B cell (primary cell): ENCODE measurements around the gene RPS5. TPM values are rescaled to one million over a fixed set of nuclear protein-coding genes. Genes with fewer than 3 reads are reported as not detected.
A peak's percentile ranks its signal among the peaks of the same experiment; 100 is the strongest.

Source experiments
- ATAC-seq: fragments of 200-7000 bp; cut with Tn5 transposase; one replicate; pipeline ENCODE4 v1.10.0; 2021; ENCODE audit warnings: low read depth, mild to moderate bottlenecking, moderate number of reproducible peaks, moderate library complexity
- CTCF ChIA-PET: fragments of 350-600 bp; sonication (Branson Sonifier 250); formaldehyde crosslinking; loops from one replicate; lab custom pipeline; 2021; ENCODE audit warnings: antibody characterized with exemption, inconsistent platforms; lab: Charles Lee
- POLR2A ChIA-PET: fragments of 350-600 bp; sonication (Branson Sonifier 250); formaldehyde crosslinking; loops from one replicate; lab custom pipeline; 2021; ENCODE audit warnings: antibody characterized with exemption; lab: Charles Lee
- DNase-seq: peaks from one replicate; pipeline ENCODE4 v3.0.0; 2013
- H2AFZ ChIP-seq: 2 replicates; pipeline ENCODE4 v1.6.1; 2012; ENCODE audit warnings: mild to moderate bottlenecking, low read depth, low read length; ENCODE audit not compliant: insufficient read depth, poor library complexity, severe bottlenecking
- H3K27ac ChIP-seq, 2 donors: 1 replicate in 1 of 2; 2 replicates in 1 of 2; pipeline ENCODE4 v1.5.1; 2012 to 2013; ENCODE audit warnings: low read length in 2 of 2, mild to moderate bottlenecking in 2 of 2, moderate library complexity in 1 of 2
- H3K27me3 ChIP-seq, 4 experiments: fragments of 200-600 bp in 1 of 4; sonication (generic) in 1 of 4; replicated peaks in 1 of 4; 1 replicate in 2 of 4; 2 replicates in 2 of 4; pipeline versions ENCODE4 v1.6.1 to v1.7.0; 2013 to 2016; ENCODE audit warnings: low read length in 3 of 4, mild to moderate bottlenecking in 2 of 4, mixed read lengths in 1 of 4, moderate library complexity in 1 of 4; ENCODE audit not compliant: insufficient read depth in 4 of 4, control insufficient read depth in 3 of 4; ENCODE audit errors: control extremely low read depth in 1 of 4
- H3K36me3 ChIP-seq, 2 experiments: replicated peaks in 1 of 2; 1 replicate in 1 of 2; 2 replicates in 1 of 2; pipeline versions ENCODE4 v1.6.1 to v1.7.1; 2013; ENCODE audit warnings: low read length in 1 of 2; ENCODE audit not compliant: insufficient read depth in 2 of 2, control insufficient read depth in 1 of 2; ENCODE audit errors: control extremely low read depth in 1 of 2, extremely low read depth in 1 of 2
- H3K4me1 ChIP-seq, 2 donors: fragments of 200-600 bp in 1 of 2; sonication (generic) in 1 of 2; 1 replicate in 1 of 2; 2 replicates in 1 of 2; pipeline versions ENCODE4 v1.5.1 to v1.6.1; 2013 to 2017; ENCODE audit warnings: low read length in 2 of 2; ENCODE audit not compliant: control insufficient read depth in 2 of 2, insufficient read depth in 2 of 2
- H3K4me2 ChIP-seq: replicated peaks from 2 replicates; pipeline ENCODE3; 2012; ENCODE audit warnings: mild to moderate bottlenecking, low read depth, low read length; ENCODE audit not compliant: poor library complexity, severe bottlenecking
- H3K4me3 ChIP-seq, 5 experiments: fragments of 200-600 bp in 1 of 5; sonication (generic) in 1 of 5; 1 replicate in 3 of 5; 2 replicates in 2 of 5; pipeline versions ENCODE4 v1.5.1 to v1.7.0; 2011 to 2016; ENCODE audit warnings: low read length in 4 of 5, mild to moderate bottlenecking in 4 of 5, low read depth in 2 of 5, control low read depth in 1 of 5, moderate library complexity in 1 of 5; ENCODE audit not compliant: insufficient read depth in 1 of 5; ENCODE audit errors: control extremely low read depth in 1 of 5, extremely low read depth in 1 of 5
- H3K79me2 ChIP-seq: fragments of 200-600 bp; sonication (generic); one replicate; pipeline ENCODE4 v1.6.0; 2016; ENCODE audit warnings: low read length; ENCODE audit not compliant: control insufficient read depth, insufficient read depth
- H3K9ac ChIP-seq: fragments of 200-600 bp; sonication (generic); 2 replicates; pipeline ENCODE4 v1.6.1; 2017; ENCODE audit warnings: mild to moderate bottlenecking, low read length, moderate library complexity
- H3K9me3 ChIP-seq, 3 donors: one replicate each; pipeline versions ENCODE4 v1.6.1 to v1.7.1; 2013; ENCODE audit warnings: low read length in 2 of 3; ENCODE audit not compliant: control insufficient read depth in 2 of 3, insufficient read depth in 1 of 3; ENCODE audit errors: control extremely low read depth in 1 of 3
- H4K20me1 ChIP-seq: 2 replicates; pipeline ENCODE4 v1.6.0; 2012; ENCODE audit warnings: mild to moderate bottlenecking, low read length; ENCODE audit not compliant: insufficient read depth, control insufficient read depth, poor library complexity, severe bottlenecking
- H3K27ac Mint-ChIP-seq: one replicate; pipeline ENCODE4 v1.8.0; 2021; ENCODE audit warnings: mixed read lengths
- H3K27me3 Mint-ChIP-seq: one replicate; pipeline ENCODE4 v1.8.0; 2021; ENCODE audit warnings: mixed read lengths
- H3K4me1 Mint-ChIP-seq: one replicate; pipeline ENCODE4 v1.8.0; 2021; ENCODE audit warnings: mixed read lengths
- H3K4me3 Mint-ChIP-seq: one replicate; pipeline ENCODE4 v1.8.0; 2021; ENCODE audit warnings: mixed read lengths
- H3K9me3 Mint-ChIP-seq: one replicate; pipeline ENCODE4 v1.8.0; 2022; ENCODE audit warnings: mixed read lengths; ENCODE audit not compliant: insufficient read depth
- CTCF ChIP-seq: fragments of 200-600 bp; IDR thresholded peaks from one replicate; pipeline ENCODE4 v1.8.0; 2022; ENCODE audit warnings: antibody characterized with exemption, mild to moderate bottlenecking
- EZH2 ChIP-seq: IDR thresholded peaks from 2 replicates; pipeline ENCODE4 v1.6.1; 2012; ENCODE audit warnings: borderline replicate concordance, low read depth, mild to moderate bottlenecking, moderate library complexity, low read length; ENCODE audit not compliant: insufficient read depth, poor library complexity, severe bottlenecking
- WGBS: methylation state at CpG from one replicate; pipeline ENCODE4 v1.1.5; 2013; ENCODE audit warnings: missing lambda C conversion rate; ENCODE audit not compliant: insufficient coverage; 5-methylcytosine and 5-hydroxymethylcytosine counted together
- intact Hi-C: fragments of 100-400 bp; cut with micrococcal nuclease; formaldehyde crosslinking; loops from one replicate; pipeline ENCODE4 v1.10.0; 2022
- polyA plus RNA-seq: library from polyadenylated mRNA; depleted of rRNA; stranded (reverse); fragments of >200 nt; gene quantifications from 2 replicates; pipeline ENCODE4 v1.2.3, GENCODE V29; 2012
- total RNA-seq, 2 donors: library from RNA; stranded (reverse); fragments of 120-200 nt in 1 of 2; gene quantifications; 1 replicate in 1 of 2; 2 replicates in 1 of 2; pipeline versions ENCODE4 v1.2.3 to v1.2.4, GENCODE V29; 2013 to 2022

Gene RPS5
- total and polyA plus RNA-seq, 2 donors (not counting 1 experiment from before 2014, with no cell fraction given), result 1,311 to 4,330 TPM

GRCh38 chr19:58394821-58395219 lies 7.8 kb downstream of the RPS5 start:
- H3K4me2 ChIP-seq, result no peak overlapping the region
- H3K4me1 ChIP-seq, result peaks cover 4 to 6% of the 10 kb centered on the region in 2 donors
- 76% methylated on average over 2 of the region's 3 CpGs for WGBS
- peaks cover 0 to 37% of the 10 kb centered on the region in 2 experiments for H3K36me3 ChIP-seq
- no peak for TF ChIP-seq EZH2
- TF ChIP-seq CTCF, result no peak
- no peak overlapping the region for H3K27ac ChIP-seq
- peaks cover 0 to 27% (median 10%) of the 10 kb centered on the region in 4 experiments for H3K27me3 ChIP-seq
- no peaks in the 10 kb centered on the region for H3K9me3 Mint-ChIP-seq
- H3K27ac Mint-ChIP-seq, result no peak overlapping the region
- H3K9me3 ChIP-seq, result peaks cover 0 to 12% (median 0%) of the 10 kb centered on the region in 3 donors
- H4K20me1 ChIP-seq, result peaks cover 50% of the 10 kb centered on the region
- POLR2A ChIA-PET, result interaction anchor here (0.8 kb wide), 1 partner anchor 648 kb away, joined by 6 read pairs; no protein-coding TSS in a partner anchor
- CTCF ChIA-PET, result no interaction called here
- intact Hi-C loops, result no loop called here
- no peak overlapping the region for H3K9ac ChIP-seq
- DNase-seq (peak; percentile 19), ATAC-seq (no peak)
- H2AFZ ChIP-seq, result no peak overlapping the region
- H3K79me2 ChIP-seq, result peaks cover 31% of the 10 kb centered on the region
- H3K27me3 Mint-ChIP-seq, result no peaks in the 10 kb centered on the region
- H3K4me3 Mint-ChIP-seq, result no peak overlapping the region
- H3K4me3 ChIP-seq, result no peak overlapping the region
- H3K4me1 Mint-ChIP-seq, result peaks cover 7% of the 10 kb centered on the region

GRCh38 chr19:58395220-58395978 lies 8.3 kb downstream of the RPS5 start, which contains the start of gene RNF225:
Gene RNF225, plus strand, starts transcription at chr19:58395656. Its CDS starts 434 bp downstream, at chr19:58396090.
- no peak within 1 kb of the TSS for H3K27ac Mint-ChIP-seq
- no peak within 1 kb of the TSS for H3K4me3 Mint-ChIP-seq
- peaks cover 45% of the 10 kb centered on the region for H4K20me1 ChIP-seq
- ATAC-seq (peak; percentile 9), DNase-seq (peak; percentile 36)
- H3K36me3 ChIP-seq, result peaks cover 0 to 37% of the 10 kb centered on the region in 2 experiments
- H3K4me1 ChIP-seq, result peaks cover 5 to 7% of the 10 kb centered on the region in 2 donors
- H3K4me1 Mint-ChIP-seq, result peaks cover 5% of the 10 kb centered on the region
- H3K9ac ChIP-seq, result no peak within 1 kb of the TSS
- no peak within 1 kb of the TSS for H3K4me3 ChIP-seq
- intact Hi-C loops, result no loop called here
- H2AFZ ChIP-seq, result no peak within 1 kb of the TSS
- CTCF ChIA-PET, result no interaction called here
- H3K27ac ChIP-seq, result no peak within 1 kb of the TSS
- POLR2A ChIA-PET, result no interaction called here
- H3K79me2 ChIP-seq, result peaks cover 25% of the 10 kb centered on the region
- peaks cover 0 to 27% (median 10%) of the 10 kb centered on the region in 4 experiments for H3K27me3 ChIP-seq
- H3K9me3 ChIP-seq, result peaks cover 0 to 12% (median 0%) of the 10 kb centered on the region in 3 donors
- TF ChIP-seq EZH2, result no peak
- no peak for TF ChIP-seq CTCF
- no peaks in the 10 kb centered on the region for H3K27me3 Mint-ChIP-seq
- H3K9me3 Mint-ChIP-seq, result no peaks in the 10 kb centered on the region
- 57% methylated on average over 18 of the region's 21 CpGs for WGBS
- peak within 1 kb of the TSS; percentile 43 for H3K4me2 ChIP-seq
